ENCODE data around the gene DPCD. TPM values are rescaled to one million over a fixed set of nuclear protein-coding genes. Genes with fewer than 3 reads are reported as not detected.

The DPCD gene
- total RNA-seq, 6 experiments from 2014 or later, result 2.2 to 4.3 (median 3.5) TPM

GRCh38 chr10:101649525-101650085 lies 61.5 kb downstream of the DPCD start:
- intact Hi-C loops (cut with DNase I), result no loop called here
- no peaks in the 10 kb centered on the region for H3K36me3 ChIP-seq
- no peaks in the 10 kb centered on the region for H3K9me3 ChIP-seq
- DNase-seq (no peak), ATAC-seq (no peak)
- H3K4me3 ChIP-seq, result no peak overlapping the region
- no CpG with 5 or more reads among the region's 5 CpGs for WGBS (ENCODE audit: insufficient coverage, low coverage, low lambda C conversion rate, missing lambda C conversion rate)
- TF ChIP-seq POLR2A (IDR thresholded peaks at IDR 0.05) (no peak), CTCF (IDR thresholded peaks at IDR 0.05) (no peak)
- H3K27ac ChIP-seq, result no peak overlapping the region
- no peaks in the 10 kb centered on the region for H3K27me3 ChIP-seq
- H3K4me1 ChIP-seq, result no peaks in the 10 kb centered on the region

GRCh38 chr10:101650863-101651262 lies 62.7 kb downstream of the DPCD start:
- 94% methylated on average over 6 of the region's 15 CpGs for WGBS (ENCODE audit: insufficient coverage, low coverage, low lambda C conversion rate, missing lambda C conversion rate)
- Histone ChIP-seq H3K9me3 (no peaks in the 10 kb centered on the region), H3K36me3 (peaks cover 0 to 5% (median 2%) of the 10 kb centered on the region in 4 donors), H3K4me3 (no peak overlapping the region), H3K27ac (no peak overlapping the region), H3K27me3 (no peaks in the 10 kb centered on the region), H3K4me1 (no peaks in the 10 kb centered on the region)
- TF ChIP-seq POLR2A (IDR thresholded peaks at IDR 0.05), result no peak
- no peak for TF ChIP-seq CTCF (IDR thresholded peaks at IDR 0.05)
- intact Hi-C loops (cut with DNase I), result no loop called here
- DNase-seq, result no peak
- no peak for ATAC-seq

- no peaks in the 10 kb centered on the region for H3K27me3 ChIP-seq
- no peak overlapping the region for H3K4me3 ChIP-seq
- no peak overlapping the region for H3K27ac ChIP-seq
- no peak for TF ChIP-seq CTCF (IDR thresholded peaks at IDR 0.05)
- no peak for TF ChIP-seq POLR2A (IDR thresholded peaks at IDR 0.05)
- ATAC-seq (no peak), DNase-seq (no peak)
- H3K4me1 ChIP-seq, result no peaks in the 10 kb centered on the region
- intact Hi-C loops (cut with DNase I), result no loop called here
- peaks cover 0 to 6% (median 2%) of the 10 kb centered on the region in 4 donors for H3K36me3 ChIP-seq
- 60% methylated on average over 2 of the region's 5 CpGs for WGBS (ENCODE audit: insufficient coverage, low coverage, low lambda C conversion rate, missing lambda C conversion rate)
- H3K9me3 ChIP-seq, result no peaks in the 10 kb centered on the region
Observed at GRCh38 chr10:101651336-101651735, 63.2 kb downstream of the DPCD start.

GRCh38 chr10:101653536-101653935 lies 65.4 kb downstream of the DPCD start:
- intact Hi-C loops (cut with DNase I), result no loop called here
- no peak overlapping the region for H3K4me3 ChIP-seq
- ATAC-seq (no peak), DNase-seq (no peak)
- H3K27me3 ChIP-seq, result no peaks in the 10 kb centered on the region
- no peaks in the 10 kb centered on the region for H3K4me1 ChIP-seq
- WGBS (ENCODE audit: insufficient coverage, low coverage, low lambda C conversion rate, missing lambda C conversion rate), result 94% methylated on average over 8 of the region's 8 CpGs
- TF ChIP-seq CTCF (IDR thresholded peaks at IDR 0.05) (no peak), POLR2A (IDR thresholded peaks at IDR 0.05) (no peak)
- H3K36me3 ChIP-seq, result peaks cover 0 to 12% (median 4%) of the 10 kb centered on the region in 4 donors
- no peaks in the 10 kb centered on the region for H3K9me3 ChIP-seq
- H3K27ac ChIP-seq, result no peak overlapping the region

- WGBS (ENCODE audit: insufficient coverage, low coverage, low lambda C conversion rate, missing lambda C conversion rate), result 70% methylated on average over 5 of the region's 6 CpGs
- H3K4me3 ChIP-seq, result no peak overlapping the region
- no peaks in the 10 kb centered on the region for H3K9me3 ChIP-seq
- no peaks in the 10 kb centered on the region for H3K4me1 ChIP-seq
- DNase-seq (no peak), ATAC-seq (no peak)
- intact Hi-C loops (cut with DNase I), result no loop called here
- TF ChIP-seq POLR2A (IDR thresholded peaks at IDR 0.05), result no peak
- TF ChIP-seq CTCF (IDR thresholded peaks at IDR 0.05), result no peak
- H3K27me3 ChIP-seq, result no peaks in the 10 kb centered on the region
- peaks cover 0 to 12% (median 8%) of the 10 kb centered on the region in 4 donors for H3K36me3 ChIP-seq
- no peak overlapping the region for H3K27ac ChIP-seq
Observed at GRCh38 chr10:101655570-101655969, 67.4 kb downstream of the DPCD start.

Data from right lobe of liver (tissue), 6 donors.